Sigmoid colon (tissue), 7 donors: ENCODE measurements around the gene DENND5A. TPM values are rescaled to one million over a fixed set of nuclear protein-coding genes. Genes with fewer than 3 reads are reported as not detected.

ENCODE experiments used
- DNase-seq: peaks from one replicate; pipeline ENCODE4 v3.0.0-alpha.2; 2019
- H3K27ac ChIP-seq, 4 donors: fragments of 200-600 bp; sonication (generic); one replicate each; pipeline ENCODE4 v1.5.1; 2016 to 2019; ENCODE audit warnings: mild to moderate bottlenecking in 1 of 4
- H3K27me3 ChIP-seq, 3 donors: fragments of 200-600 bp; sonication (generic); one replicate each; pipeline ENCODE4 v1.5.1; 2019; ENCODE audit warnings: mild to moderate bottlenecking in 1 of 3
- H3K36me3 ChIP-seq, 4 donors: fragments of 200-600 bp; sonication (generic); one replicate each; pipeline ENCODE4 v1.5.1; 2016 to 2019
- H3K4me1 ChIP-seq, 4 donors: fragments of 200-600 bp; sonication (generic); one replicate each; pipeline ENCODE4 v1.5.1; 2017 to 2019
- H3K4me3 ChIP-seq, 4 donors: fragments of 200-600 bp; sonication (generic); one replicate each; pipeline ENCODE4 v1.5.1; 2017 to 2019; ENCODE audit warnings: mild to moderate bottlenecking in 2 of 4, moderate library complexity in 1 of 4
- H3K9me3 ChIP-seq, 4 donors: fragments of 200-600 bp in 3 of 4; sonication (generic) in 3 of 4; one replicate each; pipeline versions ENCODE4 v1.5.1 to v1.6.1; 2013 to 2019
- CTCF ChIP-seq, 4 experiments: fragments of 450-650 bp in 3 of 4; fragments of 200-600 bp in 1 of 4; IDR thresholded peaks; one replicate each; pipeline ENCODE4 v1.5.1; 2016 to 2019; ENCODE audit warnings: antibody characterized with exemption in 4 of 4, mild to moderate bottlenecking in 3 of 4, moderate library complexity in 2 of 4
- EP300 ChIP-seq, 4 donors: sonication (generic); formaldehyde crosslinking; IDR thresholded peaks; one replicate each; pipeline ENCODE4 v1.6.1; 2017; ENCODE audit warnings: antibody characterized with exemption in 4 of 4
- POLR2A ChIP-seq, 2 donors: fragments of 450-650 bp; IDR thresholded peaks; one replicate each; pipeline ENCODE4 v1.6.1; 2016; ENCODE audit warnings: antibody characterized with exemption in 2 of 2, mild to moderate bottlenecking in 2 of 2, moderate library complexity in 2 of 2
- POLR2AphosphoS5 ChIP-seq, 4 donors: sonication (generic); formaldehyde crosslinking; IDR thresholded peaks; one replicate each; pipeline ENCODE4 v1.6.1; 2017; ENCODE audit warnings: antibody characterized with exemption in 4 of 4
- WGBS, 2 donors: extraction: QIAGEN DNeasy Blood & Tissue Kit; methylation state at CpG; one replicate each; pipeline ENCODE4 v1.1.7; 2013; 5-methylcytosine and 5-hydroxymethylcytosine counted together
- intact Hi-C: fragments of 100-400 bp; cut with DNase I; formaldehyde crosslinking; loops from one replicate; pipeline ENCODE4 v1.15.1; 2023
- polyA plus RNA-seq, 3 donors: library from polyadenylated mRNA; stranded (reverse); fragments of 200-250 nt; gene quantifications; one replicate each; pipeline ENCODE4 v1.2.3, GENCODE V29; 2013
- total RNA-seq, 4 donors: library from RNA; depleted of rRNA; stranded (reverse); fragments of >200 nt; gene quantifications; one replicate each; pipeline ENCODE4 v1.1.0, GENCODE V29; 2016
- donor health status: healthy with polysubstance abuse.
- donor health status: Bipolar disorder and iron deficiency.
- donor health status: healthy.

The DENND5A gene
- total and polyA plus RNA-seq, 7 donors = 9.7 to 130 (median 89.2) TPM

- H3K27ac ChIP-seq = peak overlapping the region in 3 of 4 donors; percentile 57 to 67 (median 66)
Measured at GRCh38 chr11:9219115-9219514, 46.0 kb downstream of the DENND5A start.

GRCh38 chr11:9214765-9215164 lies 50.4 kb downstream of the DENND5A start:
- intact Hi-C loops = no loop called here
- no peak for DNase-seq
- no peak for TF ChIP-seq EP300 (IDR thresholded peaks at IDR 0.05)
- no peak for TF ChIP-seq POLR2A (IDR thresholded peaks at IDR 0.05)
- TF ChIP-seq CTCF (IDR thresholded peaks at IDR 0.05) = no peak
- no peak for TF ChIP-seq POLR2AphosphoS5 (IDR thresholded peaks at IDR 0.05)
- WGBS, 2 donors = 89 to 94% methylated on average over 5 of the region's 5 CpGs
- H3K9me3 ChIP-seq = no peaks in the 10 kb centered on the region
- H3K36me3 ChIP-seq = no peaks in the 10 kb centered on the region
- H3K27ac ChIP-seq = no peak overlapping the region
- H3K27me3 ChIP-seq = no peaks in the 10 kb centered on the region
- H3K4me3 ChIP-seq = no peak overlapping the region
- peaks cover 0 to 25% (median 15%) of the 10 kb centered on the region in 4 donors for H3K4me1 ChIP-seq

More at GRCh38 chr11:9219115-9219514, 46.0 kb downstream of the DENND5A start:
- Histone ChIP-seq H3K9me3 (no peaks in the 10 kb centered on the region), H3K4me3 (no peak overlapping the region), H3K36me3 (no peaks in the 10 kb centered on the region), H3K4me1 (peaks cover 0 to 33% (median 21%) of the 10 kb centered on the region in 4 donors), H3K27me3 (no peaks in the 10 kb centered on the region)
- TF ChIP-seq EP300 (IDR thresholded peaks at IDR 0.05) (no peak), POLR2A (IDR thresholded peaks at IDR 0.05) (no peak), CTCF (IDR thresholded peaks at IDR 0.05) (no peak), POLR2AphosphoS5 (IDR thresholded peaks at IDR 0.05) (no peak)
- WGBS, 2 donors = 88 to 95% methylated on average over 2 of the region's 2 CpGs
- intact Hi-C loops = no loop called here
- DNase-seq = no peak

- Histone ChIP-seq H3K4me1 (peaks cover 0 to 36% (median 27%) of the 10 kb centered on the region in 4 donors), H3K9me3 (no peaks in the 10 kb centered on the region), H3K27me3 (no peaks in the 10 kb centered on the region), H3K36me3 (no peaks in the 10 kb centered on the region), H3K27ac (no peak overlapping the region), H3K4me3 (no peak overlapping the region)
- TF ChIP-seq EP300 (IDR thresholded peaks at IDR 0.05) (no peak), POLR2AphosphoS5 (IDR thresholded peaks at IDR 0.05) (no peak), CTCF (IDR thresholded peaks at IDR 0.05) (no peak), POLR2A (IDR thresholded peaks at IDR 0.05) (no peak)
- intact Hi-C loops = no loop called here
- WGBS, 2 donors = 96 to 97% methylated on average over 3 of the region's 3 CpGs
- no peak for DNase-seq
Measured at GRCh38 chr11:9211322-9211721, 53.8 kb downstream of the DENND5A start.

GRCh38 chr11:9210922-9211320 lies 54.2 kb downstream of the DENND5A start:
- no peak for DNase-seq
- peaks cover 0 to 38% (median 28%) of the 10 kb centered on the region in 4 donors for H3K4me1 ChIP-seq
- H3K9me3 ChIP-seq = no peaks in the 10 kb centered on the region
- WGBS, 2 donors = 70 to 81% methylated on average over 1 of the region's 1 CpG
- TF ChIP-seq POLR2A (IDR thresholded peaks at IDR 0.05) = no peak
- TF ChIP-seq POLR2AphosphoS5 (IDR thresholded peaks at IDR 0.05) = no peak
- no peak for TF ChIP-seq EP300 (IDR thresholded peaks at IDR 0.05)
- TF ChIP-seq CTCF (IDR thresholded peaks at IDR 0.05) = no peak
- H3K36me3 ChIP-seq = no peaks in the 10 kb centered on the region
- intact Hi-C loops = no loop called here
- H3K27me3 ChIP-seq = no peaks in the 10 kb centered on the region
- no peak overlapping the region for H3K4me3 ChIP-seq
- H3K27ac ChIP-seq = no peak overlapping the region
